ENCODE results near the gene PLA2G7.

PLA2G7 gene

DNA sequence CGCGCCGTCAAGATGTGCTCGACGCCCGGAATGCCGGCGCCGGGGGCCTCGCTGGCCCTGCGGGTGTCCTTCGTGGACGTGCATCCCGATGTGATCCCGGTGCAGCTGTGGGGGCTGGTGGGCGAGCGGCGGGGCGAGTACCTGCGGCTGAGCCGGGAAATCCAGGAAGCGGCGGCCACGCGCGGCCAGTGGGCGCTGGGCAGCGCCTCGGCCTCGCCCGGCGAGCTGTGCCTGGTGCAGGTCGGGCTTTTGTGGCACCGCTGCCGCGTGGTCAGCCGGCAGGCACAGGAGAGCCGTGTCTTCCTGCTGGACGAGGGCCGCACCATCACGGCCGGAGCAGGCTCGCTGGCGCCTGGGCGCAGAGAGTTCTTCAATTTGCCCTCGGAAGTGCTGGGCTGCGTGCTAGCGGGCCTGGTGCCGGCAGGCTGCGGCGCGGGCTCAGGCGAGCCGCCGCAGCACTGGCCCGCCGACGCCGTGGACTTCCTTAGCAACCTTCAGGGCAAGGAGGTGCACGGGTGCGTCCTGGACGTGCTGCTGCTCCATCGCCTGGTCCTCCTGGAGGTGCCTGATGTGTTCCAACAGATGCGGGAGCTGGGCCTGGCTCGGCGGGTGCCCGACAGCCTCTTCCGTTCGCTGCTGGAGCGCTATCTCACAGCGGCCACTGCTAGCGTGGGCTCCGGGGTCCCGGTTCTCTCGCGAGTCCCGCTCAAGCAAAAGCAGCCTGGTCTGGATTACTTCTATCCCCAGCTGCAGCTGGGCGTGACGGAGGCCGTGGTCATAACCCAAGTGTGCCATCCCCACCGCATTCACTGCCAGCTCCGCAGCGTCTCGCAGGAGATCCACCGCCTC lies 46.8 kb downstream of the PLA2G7 start:
- no peak for DNase-seq

DNA sequence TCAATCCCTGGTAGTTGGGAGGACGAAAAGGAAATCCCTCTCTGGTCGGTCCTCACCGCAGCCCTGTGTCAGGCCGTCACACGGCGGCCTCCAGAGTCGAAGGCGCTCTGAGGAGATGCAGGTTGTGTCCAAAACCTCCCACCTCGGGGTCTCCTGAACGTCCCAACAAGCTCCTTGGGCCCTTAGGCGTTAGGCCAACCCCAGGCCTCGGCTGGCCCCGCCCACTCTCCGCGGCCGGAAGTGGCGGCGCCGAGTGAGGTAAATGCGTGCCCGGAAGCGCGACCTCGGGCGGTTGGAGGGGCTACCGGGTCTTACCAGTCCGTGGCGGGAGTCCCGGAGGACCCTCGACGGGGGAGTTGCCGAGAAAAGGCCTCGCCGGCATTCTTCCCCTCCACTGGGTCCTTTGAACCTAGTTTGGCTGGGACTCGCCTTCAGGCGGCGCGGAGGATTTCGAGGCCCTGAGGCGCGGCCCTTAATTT lies 47.5 kb downstream of the PLA2G7 start, which contains the start of gene TDRD6:
Gene TDRD6, plus strand, starts transcription at position 267 of the 479 bp plus-strand sequence. CDS start 244 bp downstream, outside the sequence.
- DNase-seq: no peak

GRCh38 chr6:46684771-46685170 lies 50.4 kb downstream of the PLA2G7 start:
- DNase-seq: no peak

DNA sequence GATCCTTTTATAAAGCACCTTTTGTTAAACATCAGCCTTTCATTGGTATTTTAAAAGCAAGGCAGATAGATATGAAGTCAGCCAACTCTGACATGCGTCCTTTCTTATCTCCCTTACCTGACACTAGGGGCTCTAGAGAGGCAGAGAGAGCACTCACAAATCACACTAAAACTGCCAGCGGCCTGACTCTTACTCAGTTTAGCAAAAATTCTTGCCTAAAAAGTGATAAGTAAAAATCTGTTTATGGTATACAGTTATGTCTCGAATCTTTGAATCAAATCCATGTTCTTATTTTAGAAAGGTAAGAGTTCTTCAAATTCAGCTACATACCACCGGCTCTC lies 57.9 kb downstream of the PLA2G7 start:
- DNase-seq: no peak

DNA sequence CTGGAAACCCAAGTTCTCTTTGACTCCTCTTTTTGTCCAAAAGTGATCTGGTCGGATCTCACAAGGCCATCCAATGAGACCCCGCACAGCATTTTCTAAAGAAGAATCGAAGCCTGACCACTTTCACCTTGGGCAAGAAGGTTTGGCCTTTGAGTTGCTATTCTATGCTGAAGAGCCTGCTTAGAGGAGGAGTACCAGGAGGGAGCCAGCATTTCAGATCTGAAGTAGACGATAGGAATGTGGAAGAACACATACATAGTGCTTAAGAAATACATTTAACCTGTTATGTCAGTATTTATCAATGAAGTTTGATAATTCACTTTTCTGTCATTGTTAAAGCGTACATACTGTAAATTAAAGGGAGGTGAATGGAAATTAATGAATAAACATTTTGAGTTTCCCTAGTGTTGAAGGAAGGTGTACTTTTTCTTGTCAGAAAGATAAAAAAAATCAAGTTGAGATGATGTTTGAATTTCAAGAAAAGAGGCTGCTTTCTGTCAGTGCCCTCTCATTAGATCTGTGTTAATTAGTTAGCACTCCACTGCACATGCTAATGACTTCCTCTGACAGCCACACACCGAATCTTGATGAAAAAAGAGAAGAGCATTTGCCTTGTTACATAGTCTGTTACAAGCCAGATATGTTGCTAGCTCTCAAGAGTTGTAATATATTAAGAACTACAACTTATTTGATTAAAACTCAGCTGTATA lies 58.4 kb downstream of the PLA2G7 start:
- DNase-seq: no peak

DNA sequence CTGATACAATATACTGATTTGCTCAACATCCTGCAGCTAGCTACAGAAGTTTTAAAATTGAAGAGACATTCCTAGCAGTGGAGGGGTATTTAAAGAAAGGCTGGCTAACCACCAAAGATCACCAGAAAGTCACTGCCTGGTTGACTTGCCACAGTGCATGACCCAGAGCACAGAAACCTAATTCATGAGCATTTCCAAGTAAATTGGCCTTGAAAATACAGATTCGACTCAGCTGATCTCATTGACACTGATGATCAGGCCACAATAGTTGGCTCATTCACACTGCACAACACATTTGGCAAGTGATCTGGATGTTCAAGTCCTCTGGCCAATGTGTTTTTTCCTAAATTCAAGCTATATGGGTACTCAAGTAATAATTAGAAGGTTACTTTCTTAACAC lies 60.8 kb downstream of the PLA2G7 start:
- no peak for DNase-seq

DNA sequence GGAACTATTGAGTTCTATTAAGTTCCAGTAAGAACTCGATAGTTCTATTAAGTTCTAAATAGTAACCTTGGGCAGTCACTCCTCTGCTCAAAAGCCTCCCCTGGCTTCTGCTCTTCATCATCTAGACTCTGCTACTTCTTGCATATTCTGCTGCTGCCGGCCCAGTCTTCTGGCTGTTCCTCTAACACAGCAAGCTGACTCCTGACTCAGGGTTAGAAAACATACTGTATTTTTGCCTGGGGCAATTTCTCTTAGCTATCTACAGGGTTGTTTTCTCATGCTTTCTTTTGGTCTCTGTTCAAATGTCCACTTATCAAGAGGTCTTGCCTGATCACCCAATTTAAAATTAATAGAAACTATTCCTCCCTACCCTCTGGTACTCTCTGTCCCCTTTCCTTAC lies 67.8 kb downstream of the PLA2G7 start:
- DNase-seq: no peak

GRCh38 chr6:46661483-46661882 lies 73.7 kb downstream of the PLA2G7 start:
- DNase-seq: no peak

GRCh38 chr6:46657642-46658041 lies 77.5 kb downstream of the PLA2G7 start:
- DNase-seq: no peak

GRCh38 chr6:46655803-46656202 lies 79.4 kb downstream of the PLA2G7 start:
- DNase-seq: no peak
